SK-MEL-5 (cell line): ENCODE measurements around the gene ORAI2. TPM values are rescaled to one million over a fixed set of nuclear protein-coding genes. Genes with fewer than 3 reads are reported as not detected.
"Not testable (repeated sequence)": the region's sequence is repeated elsewhere in the genome, so short reads cannot be mapped to it uniquely, and the experiment has no call there.

ENCODE experiments used
- DNase-seq: peaks from one replicate; pipeline ENCODE4 v3.0.0-alpha.2; 2016; ENCODE audit warnings: low read depth, low spot score
- in situ Hi-C: cut with HindIII; loops from 2 replicates; pipeline ENCODE4 v1.10.0; 2016; ENCODE audit warnings: low sequenced_read_pairs, high pct_unique_total_duplicates, low pct_unique_long_range_greater_than_20kb
- total RNA-seq: library from RNA; depleted of rRNA; stranded (reverse); fragments of >200 nt; shearing (Covaris generic); gene quantifications from 2 replicates; pipeline ENCODE4 v1.2.3, GENCODE V29; 2014

ORAI2 gene
- total RNA-seq, 1 experiment from 2014 or later = 22.3 TPM

GRCh38 chr7:102474736-102475435 lies 41.5 kb downstream of the ORAI2 start:
- DNase-seq, in situ Hi-C loops: not testable (repeated sequence)

GRCh38 chr7:102478314-102479208 lies 45.2 kb downstream of the ORAI2 start, which contains the start of gene POLR2J:
Gene POLR2J, minus strand, starts transcription at chr7:102478922. Its CDS starts 62 bp downstream, at chr7:102478860.
- DNase-seq = peak; percentile 52
- in situ Hi-C loops = not testable (repeated sequence)

GRCh38 chr7:102479209-102479584 lies 45.8 kb downstream of the ORAI2 start:
- DNase-seq, in situ Hi-C loops: not testable (repeated sequence)

GRCh38 chr7:102479982-102480637 lies 46.7 kb downstream of the ORAI2 start:
- DNase-seq, in situ Hi-C loops: not testable (repeated sequence)

- DNase-seq, in situ Hi-C loops: not testable (repeated sequence)
Measured at GRCh38 chr7:102481962-102482361, 48.6 kb downstream of the ORAI2 start.

- DNase-seq, in situ Hi-C loops: not testable (repeated sequence)
Measured at GRCh38 chr7:102484317-102484716, 50.9 kb downstream of the ORAI2 start.

GRCh38 chr7:102490529-102491075 lies 57.2 kb downstream of the ORAI2 start:
- DNase-seq, in situ Hi-C loops: not testable (repeated sequence)

- in situ Hi-C loops = not testable (repeated sequence)
Measured at GRCh38 chr7:102493220-102493935, 60.0 kb downstream of the ORAI2 start.

DNA sequence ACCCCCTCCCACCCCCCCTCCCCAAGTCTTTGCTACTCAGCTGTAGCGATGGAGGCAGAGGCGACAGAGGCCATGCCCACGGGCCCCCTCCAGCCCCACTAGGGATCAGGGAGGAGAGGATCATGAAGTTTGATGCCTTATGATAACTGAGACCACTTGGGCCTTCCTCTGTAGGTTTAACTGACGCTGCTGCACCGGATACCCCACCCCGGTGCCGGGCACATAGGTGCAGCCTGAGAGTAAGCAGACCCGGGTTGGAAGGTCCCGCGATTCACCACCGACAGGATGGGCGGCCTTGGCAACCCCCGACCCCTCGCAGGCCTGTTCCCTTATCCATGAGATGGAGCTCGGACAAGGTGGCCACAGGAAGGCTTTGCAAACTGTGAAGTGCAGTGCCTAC lies 60.7 kb downstream of the ORAI2 start:
- in situ Hi-C loops, DNase-seq: not testable (repeated sequence)

More at GRCh38 chr7:102493220-102493935, 60.0 kb downstream of the ORAI2 start:
- not testable (repeated sequence) for DNase-seq

GRCh38 chr7:102494473-102495149 lies 61.2 kb downstream of the ORAI2 start:
- DNase-seq, in situ Hi-C loops: not testable (repeated sequence)

DNA sequence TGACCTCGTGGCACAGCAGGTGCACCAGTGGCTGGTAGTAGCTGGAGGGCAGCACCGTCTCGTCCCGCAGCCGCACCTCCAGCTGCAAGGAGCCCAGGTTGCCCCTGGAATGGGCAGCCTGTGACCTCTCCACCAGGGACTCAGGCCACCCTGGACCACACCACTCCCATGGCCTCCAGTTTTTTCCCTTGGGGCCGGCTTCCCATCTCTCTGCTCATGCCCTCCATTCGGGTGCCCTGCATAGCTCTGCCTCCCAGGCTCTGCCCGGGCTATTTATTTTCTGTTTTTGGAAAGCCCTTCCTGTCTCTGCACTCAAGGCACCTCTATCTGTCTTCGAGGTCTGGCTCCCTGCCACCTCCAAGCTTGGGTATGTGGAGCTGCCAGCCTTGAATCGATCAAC lies 63.5 kb downstream of the ORAI2 start:
- DNase-seq = not testable (repeated sequence)

GRCh38 chr7:102497308-102497707 lies 63.9 kb downstream of the ORAI2 start:
- DNase-seq, in situ Hi-C loops: not testable (repeated sequence)

More for the DNA sequence above, 63.5 kb downstream of the ORAI2 start:
- in situ Hi-C loops = not testable (repeated sequence)

GRCh38 chr7:102498321-102498720 lies 64.9 kb downstream of the ORAI2 start:
- in situ Hi-C loops, DNase-seq: not testable (repeated sequence)

DNA sequence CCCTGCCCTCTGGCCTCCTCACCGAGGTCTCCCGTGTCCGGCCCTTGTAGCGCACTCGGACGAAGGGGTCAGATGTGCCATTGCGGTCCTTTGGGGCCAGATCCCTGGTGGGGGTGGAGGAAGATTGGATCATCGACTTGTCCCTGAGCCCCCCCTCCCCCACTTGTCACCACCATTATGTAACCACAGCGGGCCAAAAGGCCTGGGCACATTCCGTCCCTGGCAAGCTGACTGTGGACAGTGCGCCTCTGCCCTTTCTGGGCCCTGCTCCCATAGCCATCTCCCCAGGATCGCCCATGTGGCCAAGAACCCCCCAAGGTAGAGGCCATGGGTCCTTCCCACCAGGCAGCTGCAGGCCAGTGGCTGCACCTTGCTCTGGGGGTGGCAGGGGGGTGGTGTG lies 69.8 kb downstream of the ORAI2 start:
- DNase-seq, in situ Hi-C loops: not testable (repeated sequence)

DNA sequence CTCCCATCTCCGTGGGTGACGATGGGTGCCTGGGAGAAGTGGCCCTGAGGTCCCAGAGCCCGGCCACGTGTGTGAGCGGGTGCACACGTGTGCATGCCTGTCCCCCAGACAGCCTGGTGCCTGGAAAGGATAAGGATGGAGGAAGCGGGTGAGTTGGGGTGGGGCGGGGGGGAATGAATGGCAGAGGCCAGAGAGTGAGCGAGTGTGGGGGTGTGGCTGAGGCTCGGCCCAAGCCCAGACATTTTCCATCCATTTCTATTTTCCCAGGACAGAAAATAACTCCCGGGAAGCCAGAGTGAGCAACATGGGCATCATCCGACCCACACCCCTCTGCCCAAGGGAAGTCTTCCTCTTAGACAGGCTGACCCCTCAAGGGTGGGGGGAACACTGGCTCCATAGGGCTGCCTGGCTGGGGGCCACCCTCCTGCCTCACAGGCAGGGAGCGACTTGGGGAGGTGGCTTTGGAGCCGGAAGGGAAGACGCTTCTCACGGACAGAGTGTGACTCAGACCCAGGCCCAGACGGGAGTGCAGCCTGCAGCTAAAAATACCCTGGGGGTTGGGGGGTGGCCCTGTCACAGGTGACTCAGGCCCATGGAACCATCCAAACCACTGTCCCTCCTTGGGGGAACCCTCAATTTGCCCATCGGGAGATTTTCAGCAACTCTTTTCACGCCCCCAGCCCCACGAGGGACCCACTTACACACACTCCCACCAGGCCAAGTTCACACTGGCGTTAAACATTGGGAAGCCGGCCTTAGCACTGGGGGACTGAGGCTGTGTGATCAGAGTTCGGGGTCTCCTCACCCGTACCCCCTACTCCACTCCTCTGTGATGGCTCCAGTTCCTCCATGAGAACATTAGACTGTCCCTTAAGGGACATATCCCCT lies 72.2 kb downstream of the ORAI2 start:
- in situ Hi-C loops, DNase-seq: not testable (repeated sequence)
